HG02840 (cell line): Measurements from ENCODE around the gene GALK1.

ENCODE experiments used
- ATAC-seq: cut with Tn5 transposase; IDR thresholded peaks from one replicate; pipeline ENCODE4 v1.9.1; 2021; ENCODE audit warnings: mild to moderate bottlenecking, moderate library complexity, moderate number of reproducible peaks; ENCODE audit not compliant: unreplicated experiment, low FRiP score

GALK1 gene

GRCh38 chr17:75751676-75752404, 13.2 kb downstream of the GALK1 start:
- no peak for ATAC-seq

GRCh38 chr17:75750661-75751423, 14.2 kb downstream of the GALK1 start:
- no peak for ATAC-seq

GRCh38 chr17:75749545-75750389, 15.2 kb downstream of the GALK1 start:
- no peak for ATAC-seq

- ATAC-seq: no peak
These were observed 16.3 kb downstream of the GALK1 start for GRCh38 chr17:75748706-75749105.

- ATAC-seq: no peak
These were observed 21.3 kb downstream of the GALK1 start for GRCh38 chr17:75743625-75744206.

- ATAC-seq: no peak
These were observed 22.7 kb downstream of the GALK1 start for GRCh38 chr17:75742337-75742736.

GRCh38 chr17:75740631-75741077, 24.3 kb downstream of the GALK1 start:
- no peak for ATAC-seq

- ATAC-seq: no peak
These were observed 24.8 kb downstream of the GALK1 start for GRCh38 chr17:75740215-75740614.

- no peak for ATAC-seq
These were observed 25.2 kb downstream of the GALK1 start for GRCh38 chr17:75739801-75740200.

GRCh38 chr17:75739174-75739573, 25.8 kb downstream of the GALK1 start:
- no peak for ATAC-seq

- ATAC-seq: no peak
These were observed 26.7 kb downstream of the GALK1 start for GRCh38 chr17:75738218-75738802.

GRCh38 chr17:75737133-75737962, 27.6 kb downstream of the GALK1 start:
- no peak for ATAC-seq

GRCh38 chr17:75736173-75736835, 28.7 kb downstream of the GALK1 start:
- no peak for ATAC-seq

- no peak for ATAC-seq
These were observed 30.2 kb downstream of the GALK1 start for GRCh38 chr17:75734674-75735294.

GRCh38 chr17:75733471-75733870, 31.5 kb downstream of the GALK1 start:
- ATAC-seq: no peak

GRCh38 chr17:75731716-75732498, 33.1 kb downstream of the GALK1 start:
- no peak for ATAC-seq

GRCh38 chr17:75731086-75731715, 33.8 kb downstream of the GALK1 start:
- ATAC-seq: no peak
